GM23338 (cell line): ENCODE results near the gene USP10. TPM values are rescaled to one million over a fixed set of nuclear protein-coding genes. Genes with fewer than 3 reads are reported as not detected.

Experiments
- ATAC-seq: fragments of 200-7000 bp; cut with Tn5 transposase; 3 replicates; pipeline ENCODE4 v1.9.1; 2020
- DNase-seq: peaks from one replicate; pipeline ENCODE4 v3.0.0-alpha.2; 2015; ENCODE audit warnings: low spot score
- H2AFZ ChIP-seq: fragments of 200-600 bp; sonication (generic); 2 replicates; pipeline ENCODE4 v1.8.0; 2016; ENCODE audit warnings: antibody characterized with exemption, mild to moderate bottlenecking, moderate library complexity
- H3F3A ChIP-seq: fragments of 200-600 bp; sonication (generic); replicated peaks from 2 replicates; pipeline ENCODE4 v1.8.0; 2017; ENCODE audit warnings: antibody characterized with exemption, mixed run types, low read depth
- H3K27ac ChIP-seq: fragments of 200-600 bp; sonication (generic); 2 replicates; pipeline ENCODE4 v1.6.1; 2016; ENCODE audit warnings: low read depth
- H3K27me3 ChIP-seq: fragments of 200-600 bp; sonication (generic); 2 replicates; pipeline ENCODE4 v1.8.0; 2016; ENCODE audit warnings: mild to moderate bottlenecking, mixed run types, moderate library complexity; ENCODE audit not compliant: insufficient read depth
- H3K36me3 ChIP-seq: fragments of 200-600 bp; sonication (generic); 2 replicates; pipeline ENCODE4 v1.8.0; 2016; ENCODE audit warnings: mild to moderate bottlenecking; ENCODE audit not compliant: insufficient read depth
- H3K4me1 ChIP-seq: fragments of 200-600 bp; sonication (generic); 2 replicates; pipeline ENCODE4 v1.8.0; 2016; ENCODE audit warnings: mild to moderate bottlenecking, moderate library complexity; ENCODE audit not compliant: insufficient read depth
- H3K4me2 ChIP-seq: fragments of 200-600 bp; sonication (generic); 2 replicates; pipeline ENCODE4 v1.7.1; 2017; ENCODE audit warnings: mixed run types
- H3K4me3 ChIP-seq: fragments of 200-600 bp; sonication (generic); 2 replicates; pipeline ENCODE4 v1.6.1; 2016; ENCODE audit warnings: mixed run types
- H3K79me2 ChIP-seq: fragments of 200-600 bp; sonication (generic); replicated peaks from 2 replicates; pipeline ENCODE4 v1.8.0; 2017; ENCODE audit warnings: mild to moderate bottlenecking; ENCODE audit not compliant: insufficient read depth
- H3K9me2 ChIP-seq: fragments of 200-600 bp; sonication (generic); 2 replicates; pipeline ENCODE4 v1.8.0; 2017; ENCODE audit not compliant: insufficient read depth
- H4K20me1 ChIP-seq: fragments of 200-600 bp; sonication (generic); replicated peaks from 2 replicates; pipeline ENCODE4 v1.8.0; 2017; ENCODE audit warnings: mild to moderate bottlenecking; ENCODE audit not compliant: insufficient read depth
- H3K27ac Mint-ChIP-seq: 2 replicates; pipeline ENCODE4 v1.8.0; 2020; ENCODE audit warnings: inconsistent platforms, mild to moderate bottlenecking, moderate library complexity, mixed read lengths
- H3K27me3 Mint-ChIP-seq: 3 replicates; pipeline ENCODE4 v1.8.0; 2022; ENCODE audit warnings: low read depth, mild to moderate bottlenecking, moderate library complexity, mixed read lengths, inconsistent platforms; ENCODE audit not compliant: insufficient read depth, poor library complexity
- H3K36me3 Mint-ChIP-seq: 3 replicates; pipeline ENCODE4 v1.8.0; 2021; ENCODE audit warnings: low read depth, mild to moderate bottlenecking, inconsistent platforms, moderate library complexity, mixed read lengths
- H3K4me1 Mint-ChIP-seq: 3 replicates; pipeline ENCODE4 v1.8.0; 2020; ENCODE audit warnings: mild to moderate bottlenecking, inconsistent platforms, mixed read lengths
- H3K4me3 Mint-ChIP-seq: 3 replicates; pipeline ENCODE4 v1.8.0; 2021; ENCODE audit warnings: moderate library complexity, mild to moderate bottlenecking, inconsistent platforms, mixed read lengths
- H3K9me3 Mint-ChIP-seq: 3 replicates; pipeline ENCODE4 v1.8.0; 2020; ENCODE audit warnings: moderate library complexity, mild to moderate bottlenecking, inconsistent platforms, mixed read lengths
- CREB1 ChIP-seq: fragments of 250-450 bp; sonication (Bioruptor Pico); IDR thresholded peaks from 2 replicates; pipeline ENCODE4 v1.5.0; 2020; ENCODE audit warnings: low read depth, mild to moderate bottlenecking, moderate library complexity
- CTCF ChIP-seq, 2 experiments: fragments of 200-600 bp in 1 of 2; sonication (generic) in 1 of 2; conservative IDR thresholded peaks; 2 replicates each; pipeline versions ENCODE4 v1.5.1 to v1.6.1; 2016 to 2017; ENCODE audit warnings: antibody characterized with exemption in 2 of 2, low read depth in 2 of 2, mild to moderate bottlenecking in 2 of 2, moderate library complexity in 1 of 2
- ETS1 ChIP-seq: IDR thresholded peaks from 2 replicates; pipeline ENCODE4 v1.6.1; 2016; ENCODE audit warnings: antibody characterized with exemption
- EZH2 ChIP-seq: fragments of 200-600 bp; sonication (generic); IDR thresholded peaks from one replicate; pipeline ENCODE4 v1.8.0; 2017; ENCODE audit warnings: antibody characterized with exemption, mild to moderate bottlenecking, low read depth; ENCODE audit not compliant: unreplicated experiment
- EZH2phosphoT487 ChIP-seq: fragments of 200-600 bp; sonication (generic); IDR thresholded peaks from one replicate; pipeline ENCODE4 v1.8.1; 2018; ENCODE audit warnings: antibody characterized with exemption; ENCODE audit not compliant: unreplicated experiment
- JUNB ChIP-seq: IDR thresholded peaks from one replicate; pipeline ENCODE4 v1.6.1; 2016; ENCODE audit warnings: antibody characterized with exemption; ENCODE audit not compliant: unreplicated experiment
- NANOG ChIP-seq: IDR thresholded peaks from 2 replicates; pipeline ENCODE4 v1.6.1; 2016; ENCODE audit warnings: antibody characterized with exemption, borderline replicate concordance
- POLR2AphosphoS5 ChIP-seq: IDR thresholded peaks from 2 replicates; pipeline ENCODE4 v1.6.1; 2016; ENCODE audit warnings: antibody characterized with exemption, low read depth
- STAT1 ChIP-seq: IDR thresholded peaks from one replicate; pipeline ENCODE4 v1.6.1; 2016; ENCODE audit warnings: antibody characterized with exemption; ENCODE audit not compliant: unreplicated experiment
- ZNF114 ChIP-seq: fragments of 250-450 bp; sonication (Bioruptor Pico); IDR thresholded peaks from 2 replicates; pipeline ENCODE4 v1.5.0; 2020; ENCODE audit warnings: mild to moderate bottlenecking, moderate library complexity
- ZNF331 ChIP-seq: fragments of 250-450 bp; sonication (Bioruptor Pico); IDR thresholded peaks from 2 replicates; pipeline ENCODE4 v1.5.0; 2020; ENCODE audit warnings: low read depth, mild to moderate bottlenecking, moderate library complexity
- ZNF462 ChIP-seq: fragments of 250-450 bp; sonication (Bioruptor Pico); IDR thresholded peaks from 2 replicates; pipeline ENCODE4 v1.5.0; 2020; ENCODE audit warnings: mild to moderate bottlenecking, moderate library complexity
- polyA plus RNA-seq: library from polyadenylated mRNA; unstranded; fragments of >200 nt; fragmentation: Nextera tagmentation; extraction: Ambion mirVana; gene quantifications from 2 replicates; pipeline ENCODE4 v1.2.1, GENCODE V29; 2016
- total RNA-seq: library from RNA; depleted of rRNA; stranded (reverse); fragments of >200 nt; shearing (Covaris generic); gene quantifications from 2 replicates; pipeline ENCODE4 v1.2.3, GENCODE V29; 2014
- TF ChIP-seq, protein P1 (sequence below): IDR thresholded peaks from one replicate; pipeline ENCODE4 v1.6.1; 2018; ENCODE audit warnings: antibody characterized with exemption; ENCODE audit not compliant: unreplicated experiment

USP10 gene
- total and polyA plus RNA-seq, 2 experiments from 2014 or later = 158 to 194 TPM

- no peak for ATAC-seq
- peaks cover 45% of the 10 kb centered on the region for H3K36me3 ChIP-seq
- no peaks in the 10 kb centered on the region for H3K4me1 ChIP-seq
- no peak overlapping the region for H2AFZ ChIP-seq
- H3K27me3 Mint-ChIP-seq = no peaks in the 10 kb centered on the region
- no peak overlapping the region for H3K27ac Mint-ChIP-seq
- H3K27me3 ChIP-seq = no peaks in the 10 kb centered on the region
- peaks cover 69% of the 10 kb centered on the region for H3K36me3 Mint-ChIP-seq
- no peak for DNase-seq
- TF ChIP-seq EZH2 (no peak), JUNB (no peak), ZNF114 (CRISPR knock-in tag) (no peak), EZH2phosphoT487 (no peak), CREB1 (CRISPR knock-in tag) (no peak), POLR2AphosphoS5 (no peak), NANOG (no peak), ZNF331 (CRISPR knock-in tag) (no peak), STAT1 (no peak), ZNF462 (CRISPR knock-in tag) (no peak), CTCF (conservative IDR thresholded peaks at IDR 0.05; ENCODE audit: low read depth in 2 of 2) (no peak), ETS1 (no peak)
- TF ChIP-seq, protein P1, sequence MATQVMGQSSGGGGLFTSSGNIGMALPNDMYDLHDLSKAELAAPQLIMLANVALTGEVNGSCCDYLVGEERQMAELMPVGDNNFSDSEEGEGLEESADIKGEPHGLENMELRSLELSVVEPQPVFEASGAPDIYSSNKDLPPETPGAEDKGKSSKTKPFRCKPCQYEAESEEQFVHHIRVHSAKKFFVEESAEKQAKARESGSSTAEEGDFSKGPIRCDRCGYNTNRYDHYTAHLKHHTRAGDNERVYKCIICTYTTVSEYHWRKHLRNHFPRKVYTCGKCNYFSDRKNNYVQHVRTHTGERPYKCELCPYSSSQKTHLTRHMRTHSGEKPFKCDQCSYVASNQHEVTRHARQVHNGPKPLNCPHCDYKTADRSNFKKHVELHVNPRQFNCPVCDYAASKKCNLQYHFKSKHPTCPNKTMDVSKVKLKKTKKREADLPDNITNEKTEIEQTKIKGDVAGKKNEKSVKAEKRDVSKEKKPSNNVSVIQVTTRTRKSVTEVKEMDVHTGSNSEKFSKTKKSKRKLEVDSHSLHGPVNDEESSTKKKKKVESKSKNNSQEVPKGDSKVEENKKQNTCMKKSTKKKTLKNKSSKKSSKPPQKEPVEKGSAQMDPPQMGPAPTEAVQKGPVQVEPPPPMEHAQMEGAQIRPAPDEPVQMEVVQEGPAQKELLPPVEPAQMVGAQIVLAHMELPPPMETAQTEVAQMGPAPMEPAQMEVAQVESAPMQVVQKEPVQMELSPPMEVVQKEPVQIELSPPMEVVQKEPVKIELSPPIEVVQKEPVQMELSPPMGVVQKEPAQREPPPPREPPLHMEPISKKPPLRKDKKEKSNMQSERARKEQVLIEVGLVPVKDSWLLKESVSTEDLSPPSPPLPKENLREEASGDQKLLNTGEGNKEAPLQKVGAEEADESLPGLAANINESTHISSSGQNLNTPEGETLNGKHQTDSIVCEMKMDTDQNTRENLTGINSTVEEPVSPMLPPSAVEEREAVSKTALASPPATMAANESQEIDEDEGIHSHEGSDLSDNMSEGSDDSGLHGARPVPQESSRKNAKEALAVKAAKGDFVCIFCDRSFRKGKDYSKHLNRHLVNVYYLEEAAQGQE = no peak
- no peak overlapping the region for H3K27ac ChIP-seq
- no peak overlapping the region for H3K4me2 ChIP-seq
- H3K9me2 ChIP-seq = no peaks in the 10 kb centered on the region
- no peak overlapping the region for H3K4me3 Mint-ChIP-seq
- peaks cover 4% of the 10 kb centered on the region; the same call in 1 of the 2 replicates for H4K20me1 ChIP-seq
- no peak overlapping the region for H3K4me3 ChIP-seq
- H3K79me2 ChIP-seq = no peaks in the 10 kb centered on the region; the same call in 1 of the 2 replicates
- peaks cover 22% of the 10 kb centered on the region for H3F3A ChIP-seq
- H3K9me3 Mint-ChIP-seq = no peaks in the 10 kb centered on the region
- H3K4me1 Mint-ChIP-seq = no peaks in the 10 kb centered on the region
Observed at GRCh38 chr16:84778720-84779119, 78.9 kb downstream of the USP10 start.
